Heart right ventricle (tissue), 16 donors: ENCODE results near the gene HNRNPK. TPM values are rescaled to one million over a fixed set of nuclear protein-coding genes. Genes with fewer than 3 reads are reported as not detected.

Experiments used
- ATAC-seq, 8 donors: fragments of 200-7000 bp; cut with Tn5 transposase; one replicate each; pipeline ENCODE4 v1.9.1; 2020; ENCODE audit warnings: mild to moderate bottlenecking in 8 of 8, moderate library complexity in 8 of 8, moderate number of reproducible peaks in 1 of 8
- DNase-seq, 2 donors: peaks; one replicate each; pipeline ENCODE4 v3.0.0-alpha.2; 2020
- H3K27ac ChIP-seq, 10 donors: fragments of 200-600 bp; sonication (generic) in 2 of 10; one replicate each; pipeline versions ENCODE4 v1.5.0 to v1.8.0; 2020 to 2022; ENCODE audit warnings: mild to moderate bottlenecking in 3 of 10
- H3K27me3 ChIP-seq, 7 donors: fragments of 200-600 bp; one replicate each; pipeline ENCODE4 v1.8.0; 2021 to 2022; ENCODE audit warnings: mild to moderate bottlenecking in 2 of 7
- H3K36me3 ChIP-seq, 9 donors: fragments of 200-600 bp; sonication (generic) in 1 of 9; one replicate each; pipeline versions ENCODE4 v1.5.0 to v1.8.0; 2020 to 2022; ENCODE audit warnings: mild to moderate bottlenecking in 2 of 9
- H3K4me1 ChIP-seq, 9 donors: fragments of 200-600 bp; sonication (generic) in 1 of 9; one replicate each; pipeline versions ENCODE4 v1.5.0 to v1.8.0; 2020 to 2022; ENCODE audit warnings: mild to moderate bottlenecking in 4 of 9
- H3K4me3 ChIP-seq, 10 donors: fragments of 200-600 bp; sonication (generic) in 2 of 10; one replicate each; pipeline versions ENCODE4 v1.5.0 to v1.8.0; 2020 to 2022; ENCODE audit warnings: mild to moderate bottlenecking in 7 of 10, moderate library complexity in 2 of 10
- H3K9me3 ChIP-seq, 11 donors: fragments of 200-600 bp in 10 of 11; sonication (generic) in 2 of 11; one replicate each; pipeline versions ENCODE4 v1.5.0 to v1.8.0; 2013 to 2022; ENCODE audit warnings: mild to moderate bottlenecking in 2 of 11, control low read depth in 1 of 11, moderate library complexity in 1 of 11
- CTCF ChIP-seq, 9 donors: fragments of 200-600 bp; sonication (generic) in 2 of 9; IDR thresholded peaks; one replicate each; pipeline versions ENCODE4 v1.5.0 to v1.8.0; 2021 to 2022; ENCODE audit warnings: antibody characterized with exemption in 9 of 9, mild to moderate bottlenecking in 5 of 9, moderate library complexity in 1 of 9
- WGBS, 2 donors: extraction: QIAGEN DNeasy Blood & Tissue Kit; methylation state at CpG; one replicate each; pipeline ENCODE4 v1.1.7; 2013; ENCODE audit warnings: inconsistent platforms in 1 of 2; 5-methylcytosine and 5-hydroxymethylcytosine counted together
- intact Hi-C, 10 donors: fragments of 100-400 bp; cut with DNase I; formaldehyde crosslinking; loops; one replicate each; pipeline versions ENCODE4 v1.11.1 to v1.14.2; 2022
- microRNA-seq, 2 donors: library from miRNA; unstranded; fragments of <30 nt; microRNA quantifications; one replicate each; pipeline ENCODE4 v1.2.0, GENCODE V29; 2021
- polyA plus RNA-seq, 2 donors: library from polyadenylated mRNA; stranded (reverse); fragments of 200-250 nt; gene quantifications; one replicate each; pipeline ENCODE4 v1.2.3, GENCODE V29; 2013
- total RNA-seq, 10 donors: library from RNA; stranded (reverse); fragmentation: NEBNext Ultra II Directional in 3 of 10; extraction: Animal tissue kit (Norgen Biotek cat#: 25700) in 3 of 10; gene quantifications; one replicate each; pipeline versions ENCODE4 v1.2.1 to v1.2.4, GENCODE V29; 2021 to 2023
- donor health status: Arrhythmogenic right ventricular cardiomyopathy.
- donor health status: ischemic (EF 13 %, LVEDD 7.1; RV severe dilation, severe dysfunction).
- donor health status: healthy with polysubstance abuse.
- donor health status: DM: no; HTN: yes; CAD: no.
- donor health status: DM: no; HTN: no; CAD: no.
- donor health status: ischemic (EF 25% LVEDD 6.9; RV normal size, moderate dysfunction).
- donor health status: ischemic (EF 25% LVEDD 5.7; RV mildly dilated, moderate dysfunction).
- donor health status: healthy.
- donor health status: DM: yes; HTN: yes; CAD: no.
- donor health status: Ischemic cardiomyopathy.
- donor health status: ischemic (EF 35%, LVEDD 5.7; RV mildly dilated, moderate dysfunction).
- donor health status: nonischemic (EF 11% LVEDD 7.7; RV severe dilation, severe dysfunction).
- donor health status: DM: yes; HTN: yes; CAD: no.
- donor health status: PGD.
- donor health status: ischemic (EF 29% LVEDD 5.4; RV normal size, mild dysfunction).
- donor health status: nonischemic (EF 23%, LVEDD 6.1; RV moderate dilation, normal function).

HNRNPK gene
- total and polyA plus RNA-seq, 12 donors, result 129 to 351 (median 326) TPM

GRCh38 chr9:83920927-83921707 is 58.9 kb downstream of the HNRNPK start, which contains the start of gene KIF27:
Gene KIF27, minus strand, starts transcription at chr9:83921432. Its CDS starts 5,841 bp downstream, at chr9:83915591.
- peak within 1 kb of the TSS; percentile 58 to 84 (median 78) for H3K4me3 ChIP-seq
- H3K27ac ChIP-seq, result peak within 1 kb of the TSS; percentile 50 to 96 (median 93)
- ATAC-seq (peak; percentile 98 to 100 (median 99)), DNase-seq (peak; percentile 99 to 100)
- H3K4me1 ChIP-seq, result peaks cover 0 to 16% (median 8%) of the 10 kb centered on the region in 9 donors
- no peaks in the 10 kb centered on the region for H3K27me3 ChIP-seq
- H3K36me3 ChIP-seq, result no peaks in the 10 kb centered on the region
- H3K9me3 ChIP-seq, result no peaks in the 10 kb centered on the region
- intact Hi-C loops, result loop anchor here in 2 of 10 donors (2.0 to 10.0 kb wide), 4 partner anchors 58 to 296 kb away; partner anchors contain the start of genes HNRNPK (in 1 of the 2), IDNK (in 1 of the 2) and RMI1 (in 1 of the 2)
- peak in 8 of 9 donors; percentile 14 to 64 (median 48) for TF ChIP-seq CTCF (IDR thresholded peaks at IDR 0.05)
- 0 to 1% methylated on average over 73 to 87 of the region's 92 CpGs for WGBS, 2 donors

- H3K4me1 ChIP-seq, result peaks cover 0 to 16% (median 8%) of the 10 kb centered on the region in 9 donors
- WGBS, 2 donors, result 4 to 5% methylated on average over 16 of the region's 16 CpGs
- H3K4me3 ChIP-seq, result peak overlapping the region; percentile 58 to 84 (median 78)
- TF ChIP-seq CTCF (IDR thresholded peaks at IDR 0.05), result peak in 2 of 9 donors; percentile 37 to 46
- peaks cover 0 to under 1% (median 0%) of the 10 kb centered on the region in 9 donors for H3K36me3 ChIP-seq
- ATAC-seq, result peak; percentile 16 to 45 (median 32)
- no peaks in the 10 kb centered on the region for H3K27me3 ChIP-seq
- no peaks in the 10 kb centered on the region for H3K9me3 ChIP-seq
- DNase-seq, result peak in 1 of 2 donors; percentile 50
- intact Hi-C loops, result loop anchor here in 2 of 10 donors (2.0 to 10.0 kb wide), 4 partner anchors 58 to 296 kb away; partner anchors contain the start of genes HNRNPK (in 1 of the 2), IDNK (in 1 of the 2) and RMI1 (in 1 of the 2)
- H3K27ac ChIP-seq, result peak overlapping the region; percentile 50 to 96 (median 93)
Observed at GRCh38 chr9:83920469-83920926, 59.5 kb downstream of the HNRNPK start.

GRCh38 chr9:83919111-83919510 is 60.9 kb downstream of the HNRNPK start:
- DNase-seq (no peak), ATAC-seq (no peak)
- Histone ChIP-seq H3K27ac (no peak overlapping the region), H3K4me3 (no peak overlapping the region), H3K36me3 (peaks cover 0 to 5% (median 0%) of the 10 kb centered on the region in 9 donors), H3K9me3 (no peaks in the 10 kb centered on the region), H3K27me3 (no peaks in the 10 kb centered on the region), H3K4me1 (peaks cover 0 to 16% (median 8%) of the 10 kb centered on the region in 9 donors)
- intact Hi-C loops, result loop anchor here in 5 of 10 donors (10.0 kb wide), 2 partner anchors 294 to 724 kb away; partner anchors contain the start of gene IDNK (in 5 of the 5)
- no peak for TF ChIP-seq CTCF (IDR thresholded peaks at IDR 0.05)
- 100% methylated on average over 1 of the region's 1 CpG for WGBS, 2 donors

Small RNA genes lying within 50 kb of the gene (microRNA-seq; reads per million reads assigned to microRNA genes)
- 42.5 to 45.0 reads per million in 2 donors for gene MIR7-1

Other genes starting within 250 kb of the HNRNPK start
- 10 to 100 TPM; 13.2 to 25.0 (median 19.9) TPM for gene GKAP1, start 162.4 kb downstream of the HNRNPK start, total RNA-seq
- 10 to 100 TPM; 18.2 to 24.0 TPM for gene GKAP1, start 162.4 kb downstream of the HNRNPK start, polyA plus RNA-seq
- 1 to 10 TPM; 2.1 to 6.3 (median 3.2) TPM for gene KIF27, start 58.8 kb downstream of the HNRNPK start, total RNA-seq
- gene KIF27, start 58.8 kb downstream of the HNRNPK start, polyA plus RNA-seq, result 1 to 10 TPM in 1 of 2 donors, under 1 TPM in 1; 0.57 to 1.9 TPM
- gene RMI1, start 590 bp upstream of the HNRNPK start, total RNA-seq, result 1 to 10 TPM; 4.2 to 9.7 (median 5.8) TPM
- 1 to 10 TPM; 2.4 to 2.6 TPM for gene RMI1, start 590 bp upstream of the HNRNPK start, polyA plus RNA-seq